K562 (cell line): ENCODE results near the gene LONP1. TPM values are rescaled to one million over a fixed set of nuclear protein-coding genes. Genes with fewer than 3 reads are reported as not detected.

ENCODE experiments used
- ARHGAP35 ChIP-seq: fragments of 450-650 bp; IDR thresholded peaks from 2 replicates; pipeline ENCODE4 v1.6.1; 2018; ENCODE audit not compliant: partially characterized antibody
- ARID4B ChIP-seq: sonication (generic); formaldehyde crosslinking; IDR thresholded peaks from 2 replicates; pipeline ENCODE4 v1.8.0; 2022; ENCODE audit warnings: mild to moderate bottlenecking, missing genetic modification reagents
- ATF4 ChIP-seq: fragments of 450-650 bp; formaldehyde crosslinking; IDR thresholded peaks from 2 replicates; pipeline ENCODE4 v1.4.0; 2022; ENCODE audit warnings: mild to moderate bottlenecking, moderate library complexity
- CCNT2 ChIP-seq: IDR thresholded peaks from 2 replicates; pipeline ENCODE4 v1.6.1; 2011; ENCODE audit warnings: borderline replicate concordance, low read depth, mild to moderate bottlenecking, moderate library complexity, mixed read lengths, low read length; ENCODE audit not compliant: insufficient read length; ENCODE audit errors: extremely low read depth
- E2F6 ChIP-seq, 2 experiments: IDR thresholded peaks; 2 replicates each; pipeline ENCODE4 v1.6.1; 2011; ENCODE audit warnings: borderline replicate concordance in 1 of 2, control low read depth in 1 of 2, low read depth in 1 of 2, low read length in 1 of 2, mild to moderate bottlenecking in 1 of 2, mixed read lengths in 1 of 2, moderate library complexity in 1 of 2; ENCODE audit not compliant: insufficient read depth in 1 of 2, insufficient read length in 1 of 2, poor library complexity in 1 of 2, severe bottlenecking in 1 of 2; ENCODE audit errors: extremely low read depth in 1 of 2
- ELF2 ChIP-seq: fragments of 250-450 bp; sonication (Bioruptor Pico); IDR thresholded peaks from 2 replicates; pipeline ENCODE4 v1.5.0; 2021; ENCODE audit warnings: mild to moderate bottlenecking
- ESRRA ChIP-seq: fragments of 450-650 bp; IDR thresholded peaks from 2 replicates; pipeline ENCODE4 v1.6.1; 2014; ENCODE audit warnings: low read depth, mild to moderate bottlenecking, moderate library complexity, borderline replicate concordance
- HMGXB4 ChIP-seq: sonication (generic); formaldehyde crosslinking; IDR thresholded peaks from 2 replicates; pipeline ENCODE4 v1.8.1; 2023; ENCODE audit warnings: mild to moderate bottlenecking, missing genetic modification reagents
- KDM1A ChIP-seq, 2 experiments: fragments of 450-650 bp; IDR thresholded peaks; 2 replicates each; pipeline ENCODE4 v1.6.1; 2016; ENCODE audit warnings: mild to moderate bottlenecking in 2 of 2
- MNT ChIP-seq, 2 experiments: fragments of 450-650 bp; conservative IDR thresholded peaks; 2 replicates each; pipeline ENCODE4 v1.6.1; 2017; ENCODE audit warnings: mild to moderate bottlenecking in 2 of 2, moderate library complexity in 2 of 2
- NONO ChIP-seq, 2 experiments: fragments of 200-400 bp in 1 of 2; fragments of 450-650 bp in 1 of 2; formaldehyde crosslinking in 1 of 2; IDR thresholded peaks; 2 replicates each; pipeline ENCODE4 v1.6.1; 2017; ENCODE audit warnings: low read depth in 2 of 2, mild to moderate bottlenecking in 2 of 2, moderate library complexity in 2 of 2, low read length in 1 of 2
- POLR2AphosphoS5 ChIP-seq: IDR thresholded peaks from 2 replicates; pipeline ENCODE4 v1.6.1; 2011; ENCODE audit warnings: mild to moderate bottlenecking, low read depth, low read length, moderate library complexity; ENCODE audit not compliant: control insufficient read depth, insufficient read depth
- RNF2 ChIP-seq: sonication (generic); IDR thresholded peaks from 2 replicates; pipeline ENCODE4 v1.6.1; 2016
- ZBED1 ChIP-seq: IDR thresholded peaks from 2 replicates; pipeline ENCODE4 v1.6.1; 2014
- ZNF134 ChIP-seq: fragments of 250-450 bp; sonication (Bioruptor Pico); conservative IDR thresholded peaks from 2 replicates; pipeline ENCODE4 v1.4.0; 2020
- ZZZ3 ChIP-seq: fragments of 450-650 bp; IDR thresholded peaks from 2 replicates; pipeline ENCODE4 v1.6.1; 2016; ENCODE audit warnings: antibody characterized with exemption, mild to moderate bottlenecking, moderate library complexity
- polyA plus RNA-seq, 8 experiments: library from polyadenylated mRNA; depleted of rRNA in 4 of 8; stranded (reverse) in 5 of 8; unstranded in 3 of 8; fragments of >200 nt; fragmentation: Nextera tagmentation in 2 of 8; fragmentation: Illumina TruSeq in 1 of 8; extraction: Ambion mirVana in 2 of 8; extraction: Trizol in 1 of 8; gene quantifications; 2 replicates each; pipeline versions ENCODE4 v1.2.1 to v1.2.3, GENCODE V29; 2011 to 2014; ENCODE audit warnings: inconsistent platforms in 1 of 8, missing spikeins in 1 of 8
- total RNA-seq, 7 experiments: library from RNA; depleted of rRNA in 6 of 7; stranded (reverse); fragments of >200 nt in 6 of 7; fragmentation: Illumina TruSeq in 2 of 7; extraction: Trizol in 2 of 7; gene quantifications; 2 replicates each; pipeline versions ENCODE4 v1.2.1 to v1.2.3, GENCODE V29; 2011 to 2021; ENCODE audit warnings: low replicate concordance in 1 of 7

Gene LONP1
- total and polyA plus RNA-seq, 9 of the 15 experiments (the other 6 are each of a cell fraction or from before 2014, with no cell fraction given) = 1.1 to 238 (median 84.5) TPM

GRCh38 chr19:5680437-5681368, 39.2 kb downstream of the LONP1 start, which contains the start of the genes HSD11B1L and MICOS13 (continued):
- TF ChIP-seq ZBED1 (no peak), POLR2AphosphoS5 (peak; percentile 72), ESRRA (peak; percentile 94), KDM1A (IDR thresholded peaks at IDR 0.05) (no peak), ZZZ3 (no peak), ARID4B (CRISPR knock-in tag) (peak; percentile 18; the same call in 1 of the 2 replicates), E2F6 (IDR thresholded peaks at IDR 0.05; ENCODE audit: borderline replicate concordance in 1 of 2, extremely low read depth in 1 of 2, insufficient read depth in 1 of 2, insufficient read length in 1 of 2, low read depth in 1 of 2, low read length in 1 of 2, poor library complexity in 1 of 2, severe bottlenecking in 1 of 2) (peak; percentile 26 to 63), HMGXB4 (CRISPR knock-in tag) (no peak), ELF2 (CRISPR knock-in tag) (peak; percentile 78; the same call in 1 of the 2 replicates), MNT (conservative IDR thresholded peaks at IDR 0.05) (peak; percentile 90 to 95), ATF4 (CRISPR knock-in tag) (no peak), ARHGAP35 (no peak), ZNF134 (CRISPR knock-in tag) (peak; percentile 59; the same call in 1 of the 2 replicates), NONO (IDR thresholded peaks at IDR 0.05; ENCODE audit: low read depth in 2 of 2, low read length in 1 of 2) (0 out of 4 replicates have a peak, but pooled peaks of 1 of the 2 experiments have one; percentile 31), CCNT2 (peak; percentile 56), RNF2 (peak; percentile 63; the same call in 1 of the 2 replicates)
